Measurements from ENCODE around the gene PLXDC1.

Gene PLXDC1

DNA sequence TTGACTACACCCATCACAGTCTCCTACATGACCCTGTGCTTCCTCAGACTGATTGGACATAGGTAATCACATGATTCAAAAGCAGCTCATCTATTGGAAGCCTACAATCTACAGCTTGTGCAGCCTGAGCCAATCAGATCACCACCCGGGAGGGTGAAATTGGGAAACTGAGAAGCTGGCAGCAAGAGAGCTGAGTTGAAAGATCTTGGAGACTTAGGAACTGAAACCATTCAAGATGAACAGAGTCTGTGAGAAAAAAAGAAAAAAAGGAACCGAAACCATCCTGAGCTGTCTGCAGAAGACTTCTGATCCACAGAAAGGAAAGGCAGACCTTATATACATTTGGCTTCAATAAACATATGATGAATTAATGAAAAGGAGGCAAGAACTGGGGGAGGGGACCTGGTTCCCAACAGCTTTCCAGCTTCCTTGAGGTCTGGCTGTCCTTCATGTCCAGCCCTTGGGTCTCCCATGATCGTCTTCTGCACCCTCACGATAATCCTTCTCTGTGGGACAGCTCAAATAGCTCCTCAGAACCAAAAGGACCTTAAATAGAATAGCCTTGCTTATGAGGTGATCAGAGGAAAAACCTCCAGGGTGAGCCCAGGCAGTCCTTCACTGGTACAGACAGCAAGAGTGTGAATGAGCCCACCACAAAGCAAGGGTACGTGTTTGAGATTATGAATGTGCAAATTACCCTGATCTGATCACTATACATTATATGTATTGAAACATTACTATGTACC is 32.6 kb downstream of the PLXDC1 start:
- DNase-seq (ENCODE audit: extremely low spot score): peak; percentile 74
- ChIA-PET CTCF (interaction anchor here (1.0 to 2.9 kb wide), 5 partner anchors 34 to 136 kb away, joined by 3 to 16 read pairs (median 5); no protein-coding TSS in a partner anchor), POLR2A (no interaction called here)
- TF ChIP-seq, protein P1, sequence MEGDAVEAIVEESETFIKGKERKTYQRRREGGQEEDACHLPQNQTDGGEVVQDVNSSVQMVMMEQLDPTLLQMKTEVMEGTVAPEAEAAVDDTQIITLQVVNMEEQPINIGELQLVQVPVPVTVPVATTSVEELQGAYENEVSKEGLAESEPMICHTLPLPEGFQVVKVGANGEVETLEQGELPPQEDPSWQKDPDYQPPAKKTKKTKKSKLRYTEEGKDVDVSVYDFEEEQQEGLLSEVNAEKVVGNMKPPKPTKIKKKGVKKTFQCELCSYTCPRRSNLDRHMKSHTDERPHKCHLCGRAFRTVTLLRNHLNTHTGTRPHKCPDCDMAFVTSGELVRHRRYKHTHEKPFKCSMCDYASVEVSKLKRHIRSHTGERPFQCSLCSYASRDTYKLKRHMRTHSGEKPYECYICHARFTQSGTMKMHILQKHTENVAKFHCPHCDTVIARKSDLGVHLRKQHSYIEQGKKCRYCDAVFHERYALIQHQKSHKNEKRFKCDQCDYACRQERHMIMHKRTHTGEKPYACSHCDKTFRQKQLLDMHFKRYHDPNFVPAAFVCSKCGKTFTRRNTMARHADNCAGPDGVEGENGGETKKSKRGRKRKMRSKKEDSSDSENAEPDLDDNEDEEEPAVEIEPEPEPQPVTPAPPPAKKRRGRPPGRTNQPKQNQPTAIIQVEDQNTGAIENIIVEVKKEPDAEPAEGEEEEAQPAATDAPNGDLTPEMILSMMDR (IDR thresholded peaks at IDR 0.05; ENCODE audit: control extremely low read depth, extremely low read depth, low read depth, missing control alignments): no peak

DNA sequence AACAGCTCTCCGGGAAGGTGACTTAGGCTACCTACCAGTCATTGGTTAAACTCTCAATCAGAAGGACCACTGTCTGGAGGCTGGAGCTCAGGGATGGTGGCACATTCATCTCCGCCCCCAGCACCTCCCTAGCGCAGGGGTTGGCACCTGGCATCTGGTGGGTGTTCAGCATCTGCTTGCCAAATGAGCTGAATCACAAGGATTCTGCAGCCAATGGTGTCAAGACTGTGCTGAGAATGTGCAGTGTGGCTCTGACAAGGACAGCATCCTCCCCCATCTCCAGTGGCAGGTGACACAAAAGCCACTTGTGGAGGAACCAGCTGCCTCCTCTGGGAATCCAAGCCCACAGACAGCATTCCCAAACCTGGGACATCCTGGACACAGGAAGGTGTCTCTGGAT is 35.2 kb downstream of the PLXDC1 start:
- CTCF ChIA-PET: interaction anchor here (0.7 to 1.7 kb wide), 4 partner anchors 12 to 49 kb away, joined by 3 to 4 read pairs (median 3); no protein-coding TSS in a partner anchor

DNA sequence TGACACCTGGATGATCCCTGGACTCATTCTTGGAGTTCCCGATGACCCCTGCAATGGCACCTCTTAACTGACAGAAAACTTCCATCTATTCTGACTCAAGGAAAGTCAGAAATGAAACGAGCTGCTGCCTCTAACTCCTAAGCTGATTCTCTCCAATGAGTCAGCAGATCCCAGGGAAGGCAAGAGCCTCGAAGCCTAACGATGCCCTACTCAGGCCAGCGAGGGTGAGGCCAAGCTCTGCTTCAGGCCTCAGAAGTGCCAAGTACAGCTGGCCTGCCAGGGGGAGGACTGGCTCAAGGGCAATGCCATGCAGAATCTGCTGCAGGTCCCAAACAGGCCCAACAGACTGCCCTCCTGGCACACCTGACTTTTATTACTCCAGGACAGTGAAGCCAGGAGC is 36.3 kb downstream of the PLXDC1 start:
- no peak for DNase-seq (ENCODE audit: extremely low spot score)
- TF ChIP-seq, protein P1 (IDR thresholded peaks at IDR 0.05; ENCODE audit: control extremely low read depth, extremely low read depth, low read depth, missing control alignments): no peak
- POLR2A ChIA-PET: no interaction called here
- CTCF ChIA-PET: interaction anchor here (1.0 to 1.5 kb wide), 4 partner anchors 13 to 50 kb away, joined by 3 to 4 read pairs (median 3); no protein-coding TSS in a partner anchor

More for the DNA sequence above, 35.2 kb downstream of the PLXDC1 start:
- TF ChIP-seq, protein P1 (IDR thresholded peaks at IDR 0.05; ENCODE audit: control extremely low read depth, extremely low read depth, low read depth, missing control alignments): no peak
- DNase-seq (ENCODE audit: extremely low spot score): no peak
- POLR2A ChIA-PET: no interaction called here

DNA sequence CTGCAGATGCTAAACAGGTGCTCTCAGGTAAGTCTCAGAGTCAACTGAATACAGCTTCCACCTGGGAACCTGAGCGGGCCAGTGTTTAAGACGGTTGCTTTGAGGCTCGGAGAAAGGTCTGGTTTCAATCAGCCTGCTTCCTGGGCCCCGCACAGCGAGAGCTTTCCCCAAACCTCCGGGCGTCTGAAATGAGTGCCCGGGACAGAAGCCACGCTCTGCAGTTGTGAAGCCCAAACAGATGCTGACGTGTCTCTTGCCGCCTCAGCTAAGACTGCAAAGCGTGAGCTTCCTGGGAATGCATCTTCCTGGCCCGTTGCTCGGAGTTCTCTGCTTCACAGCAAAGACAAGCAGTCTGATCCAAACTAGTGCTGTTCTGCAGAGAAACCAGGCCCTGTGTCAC is 36.7 kb downstream of the PLXDC1 start:
- CTCF ChIA-PET: interaction anchor here (1.0 to 1.5 kb wide), 4 partner anchors 12 to 50 kb away, joined by 3 to 4 read pairs (median 3); no protein-coding TSS in a partner anchor
- POLR2A ChIA-PET: interaction anchor here (0.6 kb wide), 1 partner anchor 19 kb away, joined by 3 read pairs; no protein-coding TSS in a partner anchor
- TF ChIP-seq, protein P1 (IDR thresholded peaks at IDR 0.05; ENCODE audit: control extremely low read depth, extremely low read depth, low read depth, missing control alignments): no peak
- no peak for DNase-seq (ENCODE audit: extremely low spot score)

DNA sequence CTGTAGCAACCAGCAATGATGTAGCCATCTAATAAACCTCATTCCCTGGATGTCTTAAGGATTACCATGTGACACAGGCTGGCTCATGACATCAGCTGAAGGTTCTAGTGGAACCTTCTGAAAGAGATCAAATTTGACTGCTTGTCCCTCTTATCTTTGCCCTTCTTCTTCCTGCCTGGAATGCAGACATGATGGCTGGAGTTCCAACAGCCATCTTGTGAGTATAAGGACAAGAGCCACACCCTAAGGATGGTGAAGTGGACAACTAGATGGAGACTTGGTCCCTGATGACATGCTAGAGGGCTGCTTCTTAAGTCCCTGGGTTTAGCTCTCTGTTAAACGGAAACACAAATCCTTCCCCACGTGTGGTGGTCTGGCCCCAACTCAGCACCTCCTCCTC is 37.6 kb downstream of the PLXDC1 start:
- POLR2A ChIA-PET: no interaction called here
- CTCF ChIA-PET: interaction anchor here (1.0 to 1.5 kb wide), 4 partner anchors 11 to 131 kb away, joined by 3 read pairs; no protein-coding TSS in a partner anchor
- TF ChIP-seq, protein P1 (IDR thresholded peaks at IDR 0.05; ENCODE audit: control extremely low read depth, extremely low read depth, low read depth, missing control alignments): no peak
- no peak for DNase-seq (ENCODE audit: extremely low spot score)

DNA sequence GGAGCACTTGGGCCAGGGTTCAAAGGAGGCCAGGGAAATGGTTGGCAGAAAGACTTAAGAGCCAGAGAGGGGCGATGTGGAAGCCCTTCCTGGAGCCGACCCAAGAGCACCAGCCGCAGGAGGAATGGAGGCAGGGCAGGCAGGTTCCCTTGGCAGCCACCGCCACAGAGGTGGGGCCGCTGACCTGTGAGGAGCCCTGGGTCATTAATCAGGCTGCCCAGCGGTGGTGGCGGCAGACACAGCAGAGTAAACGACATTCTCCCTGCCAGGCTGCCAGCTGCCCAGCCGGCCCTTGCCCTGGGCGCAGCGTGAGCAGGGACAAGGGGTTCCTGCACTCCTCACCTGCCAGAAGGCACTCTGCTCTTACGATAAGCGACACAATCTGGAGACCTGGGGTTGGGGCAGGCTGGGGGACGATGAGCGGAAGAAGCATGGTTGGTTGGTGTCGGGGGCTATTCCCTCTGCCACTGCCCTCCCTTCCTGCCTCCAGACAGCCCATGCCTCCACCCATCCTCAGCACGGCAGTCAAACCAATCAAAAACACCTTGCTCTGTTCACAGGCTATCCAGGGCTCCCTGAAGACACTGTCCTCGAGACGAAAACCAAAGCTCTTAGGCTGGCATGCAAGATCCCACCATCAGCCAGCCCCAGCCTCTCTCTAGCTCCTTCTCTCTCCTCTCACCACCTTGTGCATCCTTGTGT is 40.9 kb downstream of the PLXDC1 start:
- ChIA-PET POLR2A (no interaction called here), CTCF (no interaction called here)
- TF ChIP-seq, protein P1 (IDR thresholded peaks at IDR 0.05; ENCODE audit: control extremely low read depth, extremely low read depth, low read depth, missing control alignments): no peak

More for the DNA sequence above, 40.9 kb downstream of the PLXDC1 start:
- DNase-seq (ENCODE audit: extremely low spot score): no peak

Data from GM10248 (cell line).